ENCODE measurements around the gene OR2A14. TPM values are rescaled to one million over a fixed set of nuclear protein-coding genes. Genes with fewer than 3 reads are reported as not detected.

The OR2A14 gene
- total and polyA plus RNA-seq, 2 donors (not counting 1 experiment from before 2014, with no cell fraction given) = not detected

- H3K4me3 ChIP-seq (replicated peaks in 1 of 4; ENCODE audit: control extremely low read depth in 1 of 4, insufficient read depth in 1 of 4, low read depth in 3 of 4, low read length in 4 of 4) = no peak overlapping the region
- no peaks in the 10 kb centered on the region for H3K4me1 ChIP-seq (ENCODE audit: control insufficient read depth, extremely low read depth, insufficient read depth, low read length)
- no peaks in the 10 kb centered on the region for H3K79me2 ChIP-seq (ENCODE audit: control insufficient read depth, insufficient read depth, low read length)
- no peak overlapping the region for H3K9ac ChIP-seq (ENCODE audit: insufficient read depth, low read length)
- H3K27me3 ChIP-seq (ENCODE audit: control insufficient read depth, insufficient read depth, low read length) = no peaks in the 10 kb centered on the region
- H3K4me2 ChIP-seq (ENCODE audit: extremely low read depth, insufficient read depth, low read length) = no peak overlapping the region
- no peak for TF ChIP-seq EZH2 (IDR thresholded peaks at IDR 0.05; ENCODE audit: low read length, missing control alignments)
- TF ChIP-seq, protein P1, sequence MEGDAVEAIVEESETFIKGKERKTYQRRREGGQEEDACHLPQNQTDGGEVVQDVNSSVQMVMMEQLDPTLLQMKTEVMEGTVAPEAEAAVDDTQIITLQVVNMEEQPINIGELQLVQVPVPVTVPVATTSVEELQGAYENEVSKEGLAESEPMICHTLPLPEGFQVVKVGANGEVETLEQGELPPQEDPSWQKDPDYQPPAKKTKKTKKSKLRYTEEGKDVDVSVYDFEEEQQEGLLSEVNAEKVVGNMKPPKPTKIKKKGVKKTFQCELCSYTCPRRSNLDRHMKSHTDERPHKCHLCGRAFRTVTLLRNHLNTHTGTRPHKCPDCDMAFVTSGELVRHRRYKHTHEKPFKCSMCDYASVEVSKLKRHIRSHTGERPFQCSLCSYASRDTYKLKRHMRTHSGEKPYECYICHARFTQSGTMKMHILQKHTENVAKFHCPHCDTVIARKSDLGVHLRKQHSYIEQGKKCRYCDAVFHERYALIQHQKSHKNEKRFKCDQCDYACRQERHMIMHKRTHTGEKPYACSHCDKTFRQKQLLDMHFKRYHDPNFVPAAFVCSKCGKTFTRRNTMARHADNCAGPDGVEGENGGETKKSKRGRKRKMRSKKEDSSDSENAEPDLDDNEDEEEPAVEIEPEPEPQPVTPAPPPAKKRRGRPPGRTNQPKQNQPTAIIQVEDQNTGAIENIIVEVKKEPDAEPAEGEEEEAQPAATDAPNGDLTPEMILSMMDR (conservative IDR thresholded peaks at IDR 0.05 in 1 of 2, IDR thresholded peaks at IDR 0.05 in 1 of 2; ENCODE audit: low read depth in 1 of 2, low read length in 2 of 2) = no peak
- DNase-seq (ENCODE audit: low read depth in 2 of 2) = no peak
- no peak overlapping the region for H3K27ac ChIP-seq (ENCODE audit: insufficient read depth, low read length)
- H3K9me3 ChIP-seq (ENCODE audit: control insufficient read depth, insufficient read depth, low read depth, low read length) = no peaks in the 10 kb centered on the region
- H3K36me3 ChIP-seq (ENCODE audit: control insufficient read depth, insufficient read depth, low read length) = no peaks in the 10 kb centered on the region
- H2AFZ ChIP-seq (ENCODE audit: low read length) = no peak overlapping the region
- H4K20me1 ChIP-seq (ENCODE audit: control insufficient read depth, extremely low read depth, insufficient read depth, low read length) = no peaks in the 10 kb centered on the region
These were observed 17.8 kb upstream of the OR2A14 start for GRCh38 chr7:144105211-144105610.

DNA sequence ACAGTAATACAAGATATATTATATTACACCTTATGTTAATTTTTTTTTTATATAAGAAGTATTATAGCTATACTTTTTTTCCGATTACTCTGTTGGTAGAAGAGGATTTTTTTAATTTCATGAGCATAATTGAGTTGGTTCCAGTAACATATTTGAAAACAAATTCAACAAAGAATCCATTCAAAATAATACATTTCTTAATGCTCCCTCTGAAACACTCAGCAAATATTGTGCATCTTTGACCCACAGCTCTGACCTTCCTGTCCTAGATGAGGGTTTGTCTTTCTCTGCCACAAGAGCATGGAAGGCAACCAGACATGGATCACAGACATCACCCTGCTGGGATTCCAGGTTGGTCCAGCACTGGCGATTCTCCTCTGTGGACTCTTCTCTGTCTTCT lies 13.7 kb upstream of the OR2A14 start, which contains the start of gene OR2A2:
OR2A2 (plus strand) TSS at position 301 of the 400 bp plus-strand sequence; CDS start at position 301, 0 bp downstream.
- Histone ChIP-seq H3K79me2 (ENCODE audit: control insufficient read depth, insufficient read depth, low read length) (no peaks in the 10 kb centered on the region), H3K4me2 (ENCODE audit: extremely low read depth, insufficient read depth, low read length) (no peak within 1 kb of the TSS), H3K27me3 (ENCODE audit: control insufficient read depth, insufficient read depth, low read length) (no peaks in the 10 kb centered on the region), H3K4me1 (ENCODE audit: control insufficient read depth, extremely low read depth, insufficient read depth, low read length) (no peaks in the 10 kb centered on the region), H3K27ac (ENCODE audit: insufficient read depth, low read length) (no peak within 1 kb of the TSS), H3K4me3 (replicated peaks in 1 of 4; ENCODE audit: control extremely low read depth in 1 of 4, insufficient read depth in 1 of 4, low read depth in 3 of 4, low read length in 4 of 4) (no peak within 1 kb of the TSS), H4K20me1 (ENCODE audit: control insufficient read depth, extremely low read depth, insufficient read depth, low read length) (no peaks in the 10 kb centered on the region), H3K9ac (ENCODE audit: insufficient read depth, low read length) (no peak within 1 kb of the TSS), H3K9me3 (ENCODE audit: control insufficient read depth, insufficient read depth, low read depth, low read length) (no peaks in the 10 kb centered on the region), H3K36me3 (ENCODE audit: control insufficient read depth, insufficient read depth, low read length) (no peaks in the 10 kb centered on the region), H2AFZ (ENCODE audit: low read length) (no peak within 1 kb of the TSS)
- TF ChIP-seq, protein P1 (conservative IDR thresholded peaks at IDR 0.05 in 1 of 2, IDR thresholded peaks at IDR 0.05 in 1 of 2; ENCODE audit: low read depth in 1 of 2, low read length in 2 of 2) = no peak
- no peak for TF ChIP-seq EZH2 (IDR thresholded peaks at IDR 0.05; ENCODE audit: low read length, missing control alignments)
- no peak for DNase-seq (ENCODE audit: low read depth in 2 of 2)

GRCh38 chr7:144110272-144110671 lies 12.7 kb upstream of the OR2A14 start:
- H3K9me3 ChIP-seq (ENCODE audit: control insufficient read depth, insufficient read depth, low read depth, low read length) = no peaks in the 10 kb centered on the region
- H3K27ac ChIP-seq (ENCODE audit: insufficient read depth, low read length) = no peak overlapping the region
- H3K4me1 ChIP-seq (ENCODE audit: control insufficient read depth, extremely low read depth, insufficient read depth, low read length) = no peaks in the 10 kb centered on the region
- no peaks in the 10 kb centered on the region for H3K79me2 ChIP-seq (ENCODE audit: control insufficient read depth, insufficient read depth, low read length)
- no peak overlapping the region for H3K9ac ChIP-seq (ENCODE audit: insufficient read depth, low read length)
- no peak for DNase-seq (ENCODE audit: low read depth in 2 of 2)
- TF ChIP-seq EZH2 (IDR thresholded peaks at IDR 0.05; ENCODE audit: low read length, missing control alignments) = no peak
- TF ChIP-seq, protein P1 (conservative IDR thresholded peaks at IDR 0.05 in 1 of 2, IDR thresholded peaks at IDR 0.05 in 1 of 2; ENCODE audit: low read depth in 1 of 2, low read length in 2 of 2) = no peak
- H3K4me3 ChIP-seq (replicated peaks in 1 of 4; ENCODE audit: control extremely low read depth in 1 of 4, insufficient read depth in 1 of 4, low read depth in 3 of 4, low read length in 4 of 4) = no peak overlapping the region
- no peak overlapping the region for H3K4me2 ChIP-seq (ENCODE audit: extremely low read depth, insufficient read depth, low read length)
- H3K36me3 ChIP-seq (ENCODE audit: control insufficient read depth, insufficient read depth, low read length) = no peaks in the 10 kb centered on the region
- no peaks in the 10 kb centered on the region for H3K27me3 ChIP-seq (ENCODE audit: control insufficient read depth, insufficient read depth, low read length)
- H2AFZ ChIP-seq (ENCODE audit: low read length) = no peak overlapping the region
- no peaks in the 10 kb centered on the region for H4K20me1 ChIP-seq (ENCODE audit: control insufficient read depth, extremely low read depth, insufficient read depth, low read length)
